HG03342 (cell line): ENCODE data around the gene FNDC5.

Experiments used
- ATAC-seq: cut with Tn5 transposase; IDR thresholded peaks from one replicate; pipeline ENCODE4 v1.9.1; 2021; ENCODE audit warnings: mild to moderate bottlenecking, moderate library complexity; ENCODE audit not compliant: unreplicated experiment

Gene FNDC5

DNA sequence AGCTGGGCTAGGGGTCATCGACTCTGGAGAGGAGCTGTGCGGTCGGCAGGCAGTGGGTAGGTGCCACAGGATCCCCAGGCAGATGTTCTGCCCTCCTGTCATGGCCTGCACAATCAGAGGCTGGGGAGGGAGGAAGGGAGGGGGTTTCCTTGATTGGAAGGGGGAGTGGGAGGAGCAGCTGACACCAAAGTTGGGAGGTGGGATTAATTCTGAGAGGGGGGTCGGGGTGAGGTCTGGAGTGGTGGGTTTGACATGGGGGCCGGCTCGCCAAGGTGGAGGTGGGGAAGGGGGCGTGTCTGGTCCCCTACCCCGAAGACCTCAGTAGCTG lies 14.9 kb upstream of the FNDC5 start:
- ATAC-seq, result no peak

DNA sequence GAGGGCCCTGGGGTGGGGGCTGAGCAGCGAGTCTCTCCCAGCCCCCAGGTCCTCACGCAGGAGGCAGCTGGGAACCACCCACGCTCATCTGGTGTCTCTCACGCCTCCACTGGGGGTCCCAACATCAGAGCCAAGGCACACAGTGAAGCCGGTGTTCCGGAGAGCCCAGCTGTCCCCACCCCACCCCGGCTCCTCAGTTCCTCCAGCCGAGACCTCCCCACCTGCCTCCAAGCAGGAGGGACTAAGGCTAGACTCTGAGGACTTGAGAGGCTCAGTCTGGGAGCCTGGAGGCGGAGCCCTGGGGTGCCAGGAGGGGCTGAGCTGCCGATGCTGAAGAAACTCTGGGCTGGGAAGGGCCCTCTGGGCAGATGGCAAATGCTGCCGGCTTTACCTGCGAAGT lies 14.0 kb upstream of the FNDC5 start:
- no peak for ATAC-seq

GRCh38 chr1:32884032-32884372 lies 13.3 kb upstream of the FNDC5 start:
- no peak for ATAC-seq

DNA sequence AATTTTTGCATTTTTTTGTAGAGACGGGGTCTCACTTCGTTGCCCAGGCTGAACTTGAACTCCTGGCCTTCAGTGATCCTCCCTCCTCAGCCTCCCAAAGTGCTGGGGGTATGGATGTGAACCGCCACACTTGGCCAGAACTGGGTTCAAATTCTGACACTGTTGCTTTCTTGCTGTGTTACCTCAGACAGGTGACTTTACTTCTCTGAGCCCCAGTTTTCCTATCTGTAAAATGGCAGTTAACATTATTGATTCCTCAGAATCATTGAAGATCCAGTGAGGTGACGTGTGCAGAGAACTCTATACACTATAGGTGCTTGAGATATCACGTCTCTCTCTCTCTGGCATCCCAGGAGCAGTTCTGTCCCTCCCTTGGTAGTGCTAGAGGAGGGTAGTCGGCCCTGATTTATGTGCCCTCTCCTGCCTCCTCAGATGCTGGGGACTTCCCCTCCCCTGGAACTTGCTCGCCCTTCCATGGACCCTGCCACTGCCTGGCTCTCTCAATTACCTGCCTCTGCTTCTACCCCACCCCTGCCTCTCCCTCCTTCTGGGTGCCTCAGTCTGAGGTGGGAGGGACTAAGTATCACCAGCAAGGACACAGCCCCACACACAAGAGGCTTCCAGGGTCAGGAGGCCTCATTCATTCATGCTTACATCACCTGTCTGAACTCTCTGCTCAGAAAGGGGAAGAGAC lies 12.8 kb upstream of the FNDC5 start:
- no peak for ATAC-seq

DNA sequence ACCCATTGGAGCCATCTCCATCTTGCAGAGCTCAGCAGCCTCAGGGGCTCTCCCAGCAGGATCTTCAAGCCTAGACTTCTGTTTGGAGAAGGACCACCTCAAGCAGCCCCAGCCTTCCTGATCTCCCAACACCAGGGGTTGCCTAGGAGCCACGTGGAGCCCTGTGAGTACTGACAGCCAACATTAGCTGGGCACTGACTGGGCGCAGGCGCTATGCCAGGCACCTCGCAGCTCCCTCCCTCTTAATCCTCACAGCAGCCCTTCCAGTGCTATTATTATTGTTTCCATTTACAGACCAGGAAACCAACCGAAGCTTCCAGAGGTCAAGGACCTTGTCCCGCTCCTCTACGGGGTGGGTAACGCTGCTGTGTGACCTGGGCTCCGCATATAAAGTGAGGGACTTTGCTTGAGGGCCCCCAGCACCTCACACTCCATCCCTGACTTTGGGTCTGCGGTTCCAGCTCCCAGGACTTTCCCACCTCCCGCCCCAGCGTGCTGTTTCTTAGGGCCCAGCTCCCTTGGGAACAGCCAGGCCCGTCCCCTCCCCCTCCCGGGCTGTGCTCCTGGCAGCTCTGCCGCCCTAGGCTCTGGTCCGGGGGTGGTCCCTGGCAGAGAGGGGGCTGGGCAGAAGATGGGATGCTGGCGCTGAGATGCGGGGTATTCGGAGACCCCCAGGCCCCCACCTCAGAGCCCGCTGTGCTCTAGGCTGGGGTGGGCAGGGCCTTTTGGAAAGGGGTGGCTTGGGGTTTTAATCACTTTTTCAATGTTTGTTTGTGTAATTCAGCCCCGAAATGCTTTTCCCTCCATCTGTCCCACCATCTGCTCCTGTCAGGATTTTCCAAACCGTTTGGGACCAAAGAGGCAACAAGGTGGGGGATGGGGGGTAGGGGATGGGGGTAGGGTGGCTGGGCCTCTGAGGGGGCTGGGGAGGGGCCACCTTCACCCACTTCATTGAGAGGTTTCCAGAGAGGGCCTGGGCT lies 11.4 kb upstream of the FNDC5 start:
- no peak for ATAC-seq

GRCh38 chr1:32881291-32881690 lies 10.6 kb upstream of the FNDC5 start:
- ATAC-seq, result no peak

- no peak for ATAC-seq
Measured at GRCh38 chr1:32878637-32879041, 7.9 kb upstream of the FNDC5 start.

DNA sequence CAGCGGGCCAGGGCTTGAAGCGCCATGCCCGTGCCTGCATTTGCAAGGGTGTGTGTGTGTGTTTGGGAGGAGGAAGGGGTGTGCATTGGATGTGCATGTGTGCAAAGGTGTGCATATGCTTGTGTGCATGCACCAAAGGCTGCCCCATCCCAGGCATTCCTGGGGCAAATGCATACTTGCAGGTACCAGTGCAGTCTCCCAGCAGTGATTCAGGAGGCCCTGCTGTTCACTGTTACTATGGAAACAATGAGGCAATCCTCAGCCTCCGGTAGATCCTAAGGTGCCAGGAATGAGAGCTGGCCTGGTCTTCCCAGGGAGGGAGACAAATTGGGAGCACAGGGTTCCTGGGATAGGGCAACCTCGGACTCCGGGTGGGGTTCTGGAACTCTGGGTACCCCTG lies 7.5 kb upstream of the FNDC5 start:
- no peak for ATAC-seq

DNA sequence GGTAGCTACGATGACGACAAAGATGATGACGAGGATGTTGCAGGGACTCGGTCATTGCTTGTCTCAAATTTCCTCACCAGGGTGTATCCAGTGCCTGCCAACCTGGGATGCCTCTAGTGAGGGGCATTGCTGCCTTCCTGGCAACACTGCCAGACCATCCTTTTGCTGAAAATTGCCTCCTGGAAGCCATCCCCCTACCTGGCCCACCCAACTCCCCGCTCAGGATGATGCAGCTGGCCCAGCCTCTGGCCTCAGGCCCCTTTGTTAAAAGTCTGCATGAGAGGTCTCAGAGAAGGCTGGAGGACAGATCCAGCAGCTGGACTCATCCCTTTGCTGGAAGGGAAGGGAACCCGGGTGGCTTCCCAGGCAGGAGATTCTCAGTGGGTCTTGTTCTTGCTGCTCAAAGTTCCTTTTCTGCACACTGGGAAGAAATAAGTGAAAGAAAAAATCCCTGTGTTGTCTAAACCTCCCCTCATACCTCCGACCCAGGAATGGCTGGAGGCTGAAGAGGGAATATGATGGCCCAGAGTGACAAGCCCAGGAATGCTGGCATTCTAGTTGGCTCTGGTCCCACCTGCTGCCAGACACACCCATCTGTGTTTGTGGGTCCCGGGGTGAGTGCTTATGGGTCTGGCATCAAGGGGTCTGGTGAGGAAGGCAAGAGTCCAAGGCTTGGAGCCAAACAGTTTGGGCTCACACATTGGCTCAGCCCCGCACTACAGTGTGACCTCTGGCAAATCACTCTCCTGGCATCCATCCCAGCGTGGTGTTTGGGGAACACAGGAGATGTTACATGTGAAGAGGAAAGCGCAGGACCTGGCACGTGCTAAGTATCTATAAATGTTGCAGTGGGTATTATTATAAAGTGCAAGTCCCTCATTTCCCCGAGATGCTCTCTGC lies 6.7 kb upstream of the FNDC5 start:
- ATAC-seq, result no peak

GRCh38 chr1:32876341-32877210 lies 5.9 kb upstream of the FNDC5 start:
- ATAC-seq, result no peak

DNA sequence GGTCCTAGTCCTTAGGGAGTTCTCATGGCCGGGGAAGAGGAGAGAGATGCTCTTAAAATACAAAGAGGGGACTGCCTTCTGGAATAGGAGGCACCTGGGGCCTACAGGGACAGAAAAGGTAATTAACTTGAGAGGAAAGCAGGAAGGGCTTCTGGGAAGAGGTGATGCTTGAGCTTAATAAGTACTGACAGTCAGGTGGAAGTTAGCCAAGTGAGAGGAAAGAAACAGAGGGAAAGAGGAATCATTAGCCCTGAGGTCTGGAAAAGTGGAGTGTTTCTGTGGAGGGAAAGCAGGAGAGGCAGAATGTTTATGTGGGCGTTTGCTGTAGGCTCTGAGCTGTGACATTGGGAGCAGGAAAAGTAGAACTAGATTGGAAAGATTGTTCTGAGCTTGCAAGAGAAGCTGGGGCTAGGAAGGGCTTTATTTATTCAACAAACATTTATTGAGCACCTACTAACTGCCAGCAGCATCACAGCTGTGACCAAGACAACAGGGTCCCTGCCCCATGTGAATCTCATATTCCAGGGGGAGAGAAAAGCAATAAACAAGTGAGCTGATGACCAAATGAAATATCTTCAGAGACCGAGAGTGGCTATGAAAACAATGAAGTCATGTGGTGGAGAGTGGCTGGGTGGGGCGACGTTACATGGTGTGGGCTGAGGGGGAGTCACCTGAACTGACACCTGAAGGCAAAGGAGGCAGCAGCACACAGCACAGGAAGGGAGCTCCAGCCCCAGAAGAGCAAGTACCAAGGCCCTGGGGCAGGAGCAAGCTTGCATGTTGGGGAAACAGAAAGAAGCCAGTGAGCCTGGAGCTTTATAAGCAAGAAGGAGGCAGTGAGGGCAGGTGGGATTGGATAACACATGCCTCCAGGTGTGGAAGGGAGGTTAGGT lies 4.4 kb upstream of the FNDC5 start:
- no peak for ATAC-seq

DNA sequence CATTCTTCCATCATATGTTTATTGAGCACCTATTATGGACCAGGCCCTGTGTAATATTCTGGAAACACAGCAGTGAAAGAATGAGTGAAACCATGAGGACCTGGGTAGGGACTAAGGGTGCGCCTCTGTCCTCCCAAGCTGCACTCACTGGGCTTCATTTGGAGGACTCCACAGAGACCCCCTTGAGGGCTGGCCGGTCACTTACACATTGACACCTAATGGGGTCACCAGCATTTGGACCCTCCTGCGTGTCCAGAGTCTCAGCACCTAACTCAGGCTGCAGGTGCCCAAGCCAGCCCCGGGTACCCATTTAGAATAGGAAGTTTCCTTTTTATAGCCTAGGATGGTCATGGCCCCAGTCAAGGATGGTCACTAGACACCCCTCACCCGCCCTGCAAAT lies 2.8 kb upstream of the FNDC5 start:
- no peak for ATAC-seq

- ATAC-seq, result no peak
Measured at GRCh38 chr1:32872192-32872460, 1.4 kb upstream of the FNDC5 start.

- no peak for ATAC-seq
Measured at GRCh38 chr1:32871364-32872191, 866 bp upstream of the FNDC5 start.

GRCh38 chr1:32869923-32870614 lies 643 bp downstream of the FNDC5 start:
- no peak for ATAC-seq

GRCh38 chr1:32868806-32869455 lies 1.8 kb downstream of the FNDC5 start:
- ATAC-seq, result no peak

GRCh38 chr1:32868085-32868484 lies 2.6 kb downstream of the FNDC5 start:
- no peak for ATAC-seq

GRCh38 chr1:32867671-32868070 lies 3.0 kb downstream of the FNDC5 start:
- no peak for ATAC-seq
